Rectal smooth muscle tissue (tissue), 1 donor: Measurements from ENCODE around the gene VIP.

ENCODE experiments used
- H3K27ac ChIP-seq: one replicate; pipeline ENCODE4 v1.7.0; 2013; ENCODE audit warnings: low read depth, low read length, inconsistent platforms
- H3K27me3 ChIP-seq: one replicate; pipeline ENCODE4 v1.7.0; 2013; ENCODE audit warnings: low read length; ENCODE audit not compliant: control insufficient read depth, insufficient read depth
- H3K36me3 ChIP-seq: one replicate; pipeline ENCODE4 v1.7.0; 2013; ENCODE audit warnings: low read length; ENCODE audit not compliant: control insufficient read depth, insufficient read depth
- H3K4me1 ChIP-seq: one replicate; pipeline ENCODE4 v1.7.0; 2013; ENCODE audit warnings: low read length; ENCODE audit not compliant: control insufficient read depth, insufficient read depth
- H3K4me3 ChIP-seq: one replicate; pipeline ENCODE4 v1.7.0; 2013; ENCODE audit warnings: low read length
- H3K9ac ChIP-seq: one replicate; pipeline ENCODE4 v1.7.0; 2013; ENCODE audit warnings: low read length

VIP gene

GRCh38 chr6:152745509-152746171 lies 5.0 kb upstream of the VIP start:
- no peaks in the 10 kb centered on the region for H3K27me3 ChIP-seq

GRCh38 chr6:152746172-152746553 lies 4.4 kb upstream of the VIP start:
- H3K4me1 ChIP-seq, result no peaks in the 10 kb centered on the region
- H3K36me3 ChIP-seq, result no peaks in the 10 kb centered on the region
- H3K27ac ChIP-seq, result no peak overlapping the region
- no peaks in the 10 kb centered on the region for H3K27me3 ChIP-seq
- H3K4me3 ChIP-seq, result no peak overlapping the region
- no peak overlapping the region for H3K9ac ChIP-seq

More at GRCh38 chr6:152745509-152746171, 5.0 kb upstream of the VIP start:
- Histone ChIP-seq H3K4me1 (no peaks in the 10 kb centered on the region), H3K9ac (no peak overlapping the region), H3K27ac (no peak overlapping the region), H3K36me3 (no peaks in the 10 kb centered on the region), H3K4me3 (no peak overlapping the region)

DNA sequence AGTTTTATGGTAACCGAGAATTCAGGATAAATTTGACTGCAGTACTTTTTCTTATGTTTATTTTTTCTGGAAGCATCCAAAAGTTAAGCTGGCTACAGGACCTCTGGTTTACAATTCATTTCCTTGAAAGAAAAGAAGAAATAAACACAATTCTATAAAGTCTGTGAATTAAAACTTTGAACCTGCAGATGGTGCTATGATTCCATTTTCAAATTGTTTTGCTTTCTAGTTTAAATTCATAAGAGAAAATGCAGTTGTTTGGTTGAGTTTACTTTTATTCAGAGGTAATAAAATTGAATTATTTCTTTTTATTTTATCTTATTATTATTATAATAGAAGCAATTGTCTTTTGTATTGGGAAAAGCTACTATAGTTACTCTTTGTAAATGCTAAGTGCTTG lies 1.8 kb upstream of the VIP start:
- no peaks in the 10 kb centered on the region for H3K27me3 ChIP-seq

DNA sequence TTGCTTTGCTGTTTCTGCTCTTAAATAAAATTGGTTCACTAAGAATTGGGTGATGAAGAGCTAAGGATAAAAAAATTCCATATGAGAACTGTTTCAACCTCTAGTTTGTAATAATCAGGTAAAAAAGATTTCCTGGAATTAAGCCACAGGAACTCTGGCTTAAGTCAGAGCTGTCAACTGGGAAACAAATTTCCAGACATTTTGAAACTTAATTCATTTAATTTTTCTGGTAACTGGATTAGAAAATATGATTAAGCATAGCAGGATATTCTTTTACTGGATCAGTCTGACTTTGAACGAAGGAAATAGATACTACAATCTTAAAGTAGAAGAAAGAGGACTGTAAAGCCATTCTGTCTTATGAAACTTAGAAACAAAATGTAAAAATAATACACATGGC lies 1.3 kb upstream of the VIP start:
- no peak overlapping the region for H3K9ac ChIP-seq
- no peaks in the 10 kb centered on the region for H3K27me3 ChIP-seq
- H3K4me1 ChIP-seq, result no peaks in the 10 kb centered on the region
- H3K4me3 ChIP-seq, result no peak overlapping the region
- H3K27ac ChIP-seq, result no peak overlapping the region
- no peaks in the 10 kb centered on the region for H3K36me3 ChIP-seq

More for the DNA sequence above, 1.8 kb upstream of the VIP start:
- no peak overlapping the region for H3K27ac ChIP-seq
- H3K9ac ChIP-seq, result no peak overlapping the region
- H3K4me3 ChIP-seq, result no peak overlapping the region
- no peaks in the 10 kb centered on the region for H3K4me1 ChIP-seq
- no peaks in the 10 kb centered on the region for H3K36me3 ChIP-seq

- Histone ChIP-seq H3K4me3 (no peak overlapping the region), H3K27me3 (no peaks in the 10 kb centered on the region), H3K9ac (no peak overlapping the region), H3K4me1 (no peaks in the 10 kb centered on the region), H3K27ac (no peak overlapping the region), H3K36me3 (no peaks in the 10 kb centered on the region)
Measured at GRCh38 chr6:152765331-152765730, 14.7 kb downstream of the VIP start.

GRCh38 chr6:152769159-152769558 lies 18.6 kb downstream of the VIP start:
- H3K4me3 ChIP-seq, result no peak overlapping the region
- H3K27ac ChIP-seq, result no peak overlapping the region
- H3K27me3 ChIP-seq, result no peaks in the 10 kb centered on the region
- H3K9ac ChIP-seq, result no peak overlapping the region
- H3K36me3 ChIP-seq, result no peaks in the 10 kb centered on the region
- no peaks in the 10 kb centered on the region for H3K4me1 ChIP-seq

GRCh38 chr6:152769993-152770392 lies 19.4 kb downstream of the VIP start:
- Histone ChIP-seq H3K27me3 (no peaks in the 10 kb centered on the region), H3K36me3 (no peaks in the 10 kb centered on the region), H3K27ac (no peak overlapping the region), H3K4me3 (no peak overlapping the region), H3K9ac (no peak overlapping the region), H3K4me1 (no peaks in the 10 kb centered on the region)

- H3K4me3 ChIP-seq, result no peak overlapping the region
- no peak overlapping the region for H3K27ac ChIP-seq
- no peak overlapping the region for H3K9ac ChIP-seq
- H3K27me3 ChIP-seq, result no peaks in the 10 kb centered on the region
- no peaks in the 10 kb centered on the region for H3K4me1 ChIP-seq
- H3K36me3 ChIP-seq, result no peaks in the 10 kb centered on the region
Measured at GRCh38 chr6:152771061-152771687, 20.6 kb downstream of the VIP start.

GRCh38 chr6:152775428-152775827 lies 24.8 kb downstream of the VIP start:
- Histone ChIP-seq H3K9ac (no peak overlapping the region), H3K4me3 (no peak overlapping the region), H3K4me1 (no peaks in the 10 kb centered on the region), H3K27me3 (no peaks in the 10 kb centered on the region), H3K36me3 (no peaks in the 10 kb centered on the region), H3K27ac (no peak overlapping the region)

DNA sequence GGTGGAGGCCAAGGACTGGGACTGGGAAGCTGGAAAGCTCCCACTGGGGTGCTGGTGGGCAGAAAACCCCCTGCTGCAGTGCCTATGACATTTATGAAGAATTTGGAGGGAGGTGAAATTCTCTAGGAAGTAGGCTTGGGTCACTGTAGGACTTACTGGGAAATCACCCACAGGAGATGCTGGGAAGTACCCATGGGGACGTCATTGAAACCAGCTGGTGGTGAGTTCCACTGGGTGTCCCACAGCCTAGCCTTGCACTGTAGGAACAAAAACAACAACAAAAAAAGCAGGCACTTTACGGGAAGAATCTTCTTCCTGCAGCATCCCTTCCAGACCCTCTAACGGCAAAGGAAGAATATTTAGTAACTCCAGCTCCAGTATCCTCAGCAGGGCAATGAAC lies 26.2 kb downstream of the VIP start:
- no peaks in the 10 kb centered on the region for H3K36me3 ChIP-seq
- H3K27me3 ChIP-seq, result no peaks in the 10 kb centered on the region
- no peak overlapping the region for H3K27ac ChIP-seq
- no peak overlapping the region for H3K4me3 ChIP-seq
- H3K4me1 ChIP-seq, result no peaks in the 10 kb centered on the region
- H3K9ac ChIP-seq, result no peak overlapping the region

GRCh38 chr6:152783217-152783878 lies 32.8 kb downstream of the VIP start:
- Histone ChIP-seq H3K4me1 (no peaks in the 10 kb centered on the region), H3K27me3 (no peaks in the 10 kb centered on the region), H3K27ac (no peak overlapping the region), H3K4me3 (no peak overlapping the region), H3K9ac (no peak overlapping the region), H3K36me3 (no peaks in the 10 kb centered on the region)

DNA sequence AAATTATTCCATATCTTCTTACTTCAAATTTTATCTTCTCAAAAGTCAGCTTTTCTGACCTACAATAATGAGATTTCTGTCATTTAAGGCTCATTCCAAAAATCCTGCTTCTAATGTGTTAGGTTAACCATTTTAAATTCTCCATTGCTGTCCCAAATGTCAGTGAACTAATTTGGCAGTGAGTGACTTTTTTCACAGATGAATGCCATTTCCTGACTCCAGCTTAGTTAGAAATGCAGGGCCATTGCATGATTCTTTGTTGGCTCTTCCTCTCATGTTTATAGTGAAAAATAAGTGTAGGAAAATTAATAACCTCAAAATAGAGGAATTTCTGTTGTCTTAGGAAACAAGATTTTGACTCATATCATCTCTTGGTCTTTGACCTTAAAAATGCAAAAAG lies 44.1 kb downstream of the VIP start:
- Histone ChIP-seq H3K36me3 (no peaks in the 10 kb centered on the region), H3K4me1 (no peaks in the 10 kb centered on the region), H3K27ac (no peak overlapping the region), H3K9ac (no peak overlapping the region), H3K4me3 (no peak overlapping the region), H3K27me3 (no peaks in the 10 kb centered on the region)

DNA sequence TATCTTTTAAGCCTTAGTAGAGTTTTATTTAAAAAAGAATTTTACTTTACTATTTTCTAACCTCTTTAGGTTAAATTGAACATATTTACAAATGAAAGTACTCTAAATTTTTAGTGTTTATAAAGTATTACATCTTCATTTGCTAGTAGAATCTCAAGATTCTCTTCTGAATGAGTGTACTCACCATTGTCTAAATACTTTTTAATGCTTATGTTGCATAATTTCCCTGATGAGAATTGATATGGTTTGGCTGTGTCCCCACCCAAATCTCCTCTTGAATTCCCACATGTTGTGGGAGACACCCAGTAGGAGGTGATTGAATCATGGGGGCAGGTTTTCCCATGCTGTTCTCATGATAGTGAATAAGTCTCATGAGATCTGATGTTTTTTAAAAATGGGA lies 53.6 kb downstream of the VIP start:
- Histone ChIP-seq H3K9ac (no peak overlapping the region), H3K27ac (no peak overlapping the region), H3K4me3 (no peak overlapping the region), H3K4me1 (no peaks in the 10 kb centered on the region), H3K36me3 (no peaks in the 10 kb centered on the region), H3K27me3 (no peaks in the 10 kb centered on the region)
